K562 (cell line): ENCODE results near the gene BEND5. TPM values are rescaled to one million over a fixed set of nuclear protein-coding genes. Genes with fewer than 3 reads are reported as not detected.

Experiments
- ATAC-seq: fragments of 200-7000 bp; cut with Tn5 transposase; 3 replicates; pipeline ENCODE4 v1.9.1; 2020; ENCODE audit warnings: moderate library complexity
- BruUV-seq: library from RNA; stranded (reverse); fragments of 400-500 nt; replicated peaks from 2 replicates; lab custom pipeline; 2021; lab: Mats Ljungman, UMichigan
- CTCF ChIA-PET: fragments of 300-600 bp; formaldehyde crosslinking; extraction: SDS; loops from one replicate; lab custom pipeline; 2021; ENCODE audit warnings: low intra/inter-chr PET ratio; lab: Yijun Ruan, JAX
- POLR2A ChIA-PET: fragments of 300-600, 350-650 bp; sonication (Branson Sonifier 250); formaldehyde crosslinking; extraction: SDS; loops from one replicate; lab custom pipeline; 2021; ENCODE audit warnings: antibody characterized with exemption, inconsistent platforms; lab: Yijun Ruan, JAX
- DNase-seq, 4 experiments: peaks; one replicate each; pipeline versions ENCODE4 v3.0.0 to v3.0.0-alpha.2; 2011 to 2018; ENCODE audit warnings: low spot score in 3 of 4, mixed read lengths in 3 of 4; ENCODE audit errors: extremely low read depth in 1 of 4
- FAIRE-seq: peaks from 2 replicates; lab custom pipeline; 2011; peaks lifted over from hg19 to GRCh38; lab: Jason Lieb, UNC
- H2AFZ ChIP-seq: 2 replicates; pipeline ENCODE4 v1.6.0; 2011; ENCODE audit warnings: low read depth, low read length, control low read depth, inconsistent platforms
- H3K27ac ChIP-seq: fragments of 200-600 bp; 3 replicates; pipeline ENCODE4 v1.8.0; 2011; ENCODE audit warnings: low read depth, mild to moderate bottlenecking, control low read depth, inconsistent platforms, low read length, moderate library complexity, mixed read lengths; ENCODE audit errors: extremely low read depth
- H3K27me3 ChIP-seq, 2 experiments: fragments of 300-600 bp in 1 of 2; 2 replicates in 1 of 2; 3 replicates in 1 of 2; pipeline versions ENCODE4 v1.6.0 to v1.8.0; 2011; ENCODE audit warnings: inconsistent platforms in 2 of 2, low read length in 2 of 2, mild to moderate bottlenecking in 1 of 2, mixed read lengths in 1 of 2, moderate library complexity in 1 of 2; ENCODE audit not compliant: control insufficient read depth in 2 of 2, insufficient read depth in 2 of 2
- H3K36me3 ChIP-seq: fragments of 300-600 bp; 3 replicates; pipeline ENCODE4 v1.8.0; 2011; ENCODE audit warnings: mild to moderate bottlenecking, low read length, inconsistent platforms; ENCODE audit not compliant: control insufficient read depth, insufficient read depth
- H3K4me1 ChIP-seq, 2 experiments: fragments of 200-600 bp in 1 of 2; replicated peaks in 1 of 2; 2 replicates in 1 of 2; 3 replicates in 1 of 2; pipeline versions ENCODE4 v1.5.1 to v1.8.0; 2011; ENCODE audit warnings: inconsistent platforms in 2 of 2, low read length in 2 of 2, mild to moderate bottlenecking in 1 of 2, mixed read lengths in 1 of 2, moderate library complexity in 1 of 2; ENCODE audit not compliant: control insufficient read depth in 2 of 2, insufficient read depth in 2 of 2
- H3K4me2 ChIP-seq: 2 replicates; pipeline ENCODE4 v1.6.1; 2011; ENCODE audit warnings: low read length, control low read depth, inconsistent platforms, mixed read lengths; ENCODE audit not compliant: insufficient read depth
- H3K4me3 ChIP-seq: fragments of 200-600 bp; sonication (generic), shearing (Covaris generic); 2 replicates; pipeline ENCODE4 v1.5.1; 2016; ENCODE audit warnings: control low read depth, inconsistent platforms
- H3K79me2 ChIP-seq: fragments of 200-600 bp; 3 replicates; pipeline ENCODE4 v1.8.0; 2011; ENCODE audit warnings: low read length, inconsistent platforms; ENCODE audit not compliant: control insufficient read depth, insufficient read depth
- H3K9ac ChIP-seq, 2 experiments: 2 replicates each; pipeline versions ENCODE4 v1.6.0 to v1.6.1; 2011; ENCODE audit warnings: low read depth in 2 of 2, low read length in 2 of 2, control low read depth in 1 of 2, inconsistent platforms in 1 of 2, mild to moderate bottlenecking in 1 of 2, mixed read lengths in 1 of 2; ENCODE audit not compliant: insufficient read depth in 1 of 2
- H3K9me1 ChIP-seq: one replicate; pipeline ENCODE4 v1.6.0; 2011; ENCODE audit warnings: inconsistent platforms, mild to moderate bottlenecking, low read length, moderate library complexity; ENCODE audit not compliant: control insufficient read depth, insufficient read depth
- H3K9me3 ChIP-seq: replicated peaks from 2 replicates; pipeline ENCODE4 v1.5.1; 2011; ENCODE audit warnings: low read depth, low read length, inconsistent platforms; ENCODE audit not compliant: control insufficient read depth, insufficient read depth
- H4K20me1 ChIP-seq: replicated peaks from 2 replicates; pipeline ENCODE4 v1.6.1; 2011; ENCODE audit warnings: low read length, inconsistent platforms, mixed read lengths; ENCODE audit not compliant: control insufficient read depth, insufficient read depth
- ETV1 ChIP-seq: fragments of 450-650 bp; conservative IDR thresholded peaks from 2 replicates; pipeline ENCODE4 v1.6.1; 2016; ENCODE audit warnings: missing genetic modification characterization, control low read depth, low read depth, missing compliant biosample characterization
- HDAC1 ChIP-seq, 2 experiments: fragments of 450-650 bp; IDR thresholded peaks; 2 replicates each; pipeline ENCODE4 v1.6.1; 2016 to 2017; ENCODE audit warnings: inconsistent platforms in 1 of 2, mild to moderate bottlenecking in 1 of 2, moderate library complexity in 1 of 2
- HDAC3 ChIP-seq: fragments of 450-650 bp; IDR thresholded peaks from 2 replicates; pipeline ENCODE4 v1.6.1; 2018; ENCODE audit warnings: borderline replicate concordance, mild to moderate bottlenecking, moderate library complexity; ENCODE audit not compliant: partially characterized antibody
- HMG20B ChIP-seq: fragments of 250-450 bp; sonication (Bioruptor Pico); IDR thresholded peaks from 2 replicates; pipeline ENCODE4 v1.5.0; 2021; ENCODE audit warnings: mild to moderate bottlenecking
- ILK ChIP-seq: fragments of 450-650 bp; IDR thresholded peaks from 2 replicates; pipeline ENCODE4 v1.6.1; 2016; ENCODE audit warnings: missing genetic modification characterization, low read depth, mild to moderate bottlenecking, missing compliant biosample characterization, moderate library complexity, borderline replicate concordance
- MTF1 ChIP-seq: fragments of 250-450 bp; sonication (Bioruptor Pico); IDR thresholded peaks from 2 replicates; pipeline ENCODE4 v1.9.0; 2021; ENCODE audit warnings: moderate library complexity, mild to moderate bottlenecking, inconsistent platforms, borderline replicate concordance
- NRF1 ChIP-seq, 2 experiments: fragments of 450-650 bp; IDR thresholded peaks in 1 of 2; conservative IDR thresholded peaks in 1 of 2; 2 replicates each; pipeline ENCODE4 v1.6.1; 2014; ENCODE audit warnings: mild to moderate bottlenecking in 2 of 2
- PHTF2 ChIP-seq: fragments of 250-450 bp; sonication (Bioruptor Pico); IDR thresholded peaks from 2 replicates; pipeline ENCODE4 v1.5.0; 2021; ENCODE audit warnings: mild to moderate bottlenecking
- TBP ChIP-seq: optimal IDR thresholded peaks from 2 replicates; pipeline ENCODE3; 2011; ENCODE audit warnings: low read depth, low read length, improper control_type of control experiment
- TCF3 ChIP-seq: sonication (generic); formaldehyde crosslinking; IDR thresholded peaks from 2 replicates; pipeline ENCODE4 v1.4.0; 2020; ENCODE audit warnings: mild to moderate bottlenecking, missing genetic modification reagents
- UBTF ChIP-seq, 2 experiments: IDR thresholded peaks; 2 replicates each; pipeline ENCODE4 v1.6.1; 2012; ENCODE audit warnings: improper control_type of control experiment in 2 of 2, low read depth in 2 of 2, low read length in 2 of 2, borderline replicate concordance in 1 of 2
- ZNF197 ChIP-seq: fragments of 200-800 bp; sonication (Bioruptor generic); IDR thresholded peaks from 2 replicates; pipeline ENCODE4 v1.6.1; 2016; ENCODE audit warnings: low read depth, missing genetic modification characterization, missing compliant biosample characterization
- ZNF511 ChIP-seq: sonication (generic); formaldehyde crosslinking; IDR thresholded peaks from 2 replicates; pipeline ENCODE4 v1.8.0; 2022; ENCODE audit warnings: mild to moderate bottlenecking, missing genetic modification reagents
- ZNF518B ChIP-seq: fragments of 250-450 bp; sonication (Bioruptor Pico); IDR thresholded peaks from 2 replicates; pipeline ENCODE4 v1.5.0; 2021; ENCODE audit warnings: mild to moderate bottlenecking, moderate library complexity
- WGBS: fragments of 100-300 bp; shearing (Covaris generic); methylation state at CpG from one replicate; pipeline ENCODE4 v1.1.6; 2016; ENCODE audit warnings: low coverage, mixed read lengths; ENCODE audit not compliant: insufficient coverage; ENCODE audit errors: missing lambda C conversion rate; 5-methylcytosine and 5-hydroxymethylcytosine counted together
- in situ Hi-C: fragments of 300-500 bp; cut with MboI; formaldehyde crosslinking; loops from 4 replicates; pipeline ENCODE4 v1.15.0; 2018; ENCODE audit warnings: inconsistent platforms, mixed read lengths
- intact Hi-C: fragments of 100-400 bp; cut with micrococcal nuclease; formaldehyde crosslinking; loops from 2 replicates; pipeline ENCODE4 v1.14.2; 2022
- polyA plus RNA-seq, 8 experiments: library from polyadenylated mRNA; depleted of rRNA in 4 of 8; stranded (reverse) in 5 of 8; unstranded in 3 of 8; fragments of >200 nt; fragmentation: Nextera tagmentation in 2 of 8; fragmentation: Illumina TruSeq in 1 of 8; extraction: Ambion mirVana in 2 of 8; extraction: Trizol in 1 of 8; gene quantifications; 2 replicates each; pipeline versions ENCODE4 v1.2.1 to v1.2.3, GENCODE V29; 2011 to 2014; ENCODE audit warnings: inconsistent platforms in 1 of 8, missing spikeins in 1 of 8
- total RNA-seq, 7 experiments: library from RNA; depleted of rRNA in 6 of 7; stranded (reverse); fragments of >200 nt in 6 of 7; fragmentation: Illumina TruSeq in 2 of 7; extraction: Trizol in 2 of 7; gene quantifications; 2 replicates each; pipeline versions ENCODE4 v1.2.1 to v1.2.3, GENCODE V29; 2011 to 2021; ENCODE audit warnings: low replicate concordance in 1 of 7

The BEND5 gene
- total and polyA plus RNA-seq, 9 of the 15 experiments (the other 6 are each of a cell fraction or from before 2014, with no cell fraction given): not detected

- TF ChIP-seq UBTF (IDR thresholded peaks at IDR 0.05; ENCODE audit: borderline replicate concordance in 1 of 2, low read depth in 2 of 2, low read length in 2 of 2): no peak
- TF ChIP-seq MTF1: no peak
These were observed 92.9 kb downstream of the BEND5 start (continued) for GRCh38 chr1:48683839-48684238.

GRCh38 chr1:48681476-48682305 lies 95.0 kb downstream of the BEND5 start:
- Histone ChIP-seq H3K4me2 (no peak overlapping the region), H3K9ac (no peak overlapping the region), H3K9me1 (no peaks in the 10 kb centered on the region), H3K27me3 (no peaks in the 10 kb centered on the region), H3K27ac (no peak overlapping the region), H3K36me3 (no peaks in the 10 kb centered on the region), H2AFZ (no peak overlapping the region), H3K4me1 (no peaks in the 10 kb centered on the region), H3K79me2 (no peaks in the 10 kb centered on the region), H3K9me3 (no peaks in the 10 kb centered on the region), H4K20me1 (no peaks in the 10 kb centered on the region), H3K4me3 (no peak overlapping the region)
- 3% methylated on average over 4 of the region's 4 CpGs for WGBS
- POLR2A ChIA-PET: interaction anchor here (0.6 kb wide), 1 partner anchor 202 kb away, joined by 4 read pairs; no protein-coding TSS in a partner anchor
- CTCF ChIA-PET: no interaction called here
- intact Hi-C loops: no loop called here
- ATAC-seq: no peak
- FAIRE-seq: no peak
- in situ Hi-C loops: no loop called here
- DNase-seq: no peak
- no TSS peak for BruUV-seq
- TF ChIP-seq HDAC1 (IDR thresholded peaks at IDR 0.05): no peak
- no peak for TF ChIP-seq HDAC3
- TF ChIP-seq TCF3 (CRISPR knock-in tag): no peak
- TF ChIP-seq ILK (tag): no peak
- no peak for TF ChIP-seq HMG20B
- no peak for TF ChIP-seq TBP
- TF ChIP-seq ZNF511: no peak
- no peak for TF ChIP-seq ZNF518B (CRISPR knock-in tag)
- no peak for TF ChIP-seq NRF1 (conservative IDR thresholded peaks at IDR 0.05 in 1 of 2, IDR thresholded peaks at IDR 0.05 in 1 of 2)
- TF ChIP-seq ETV1 (tag): no peak
- TF ChIP-seq PHTF2 (CRISPR knock-in tag): no peak
- no peak for TF ChIP-seq ZNF197 (CRISPR knock-in tag)
